WTC11 (cell line): ENCODE results near the gene TAF1B. TPM values are rescaled to one million over a fixed set of nuclear protein-coding genes. Genes with fewer than 3 reads are reported as not detected.

Source experiments
- ATAC-seq: fragments of 200-7000 bp; cut with Tn5 transposase; 2 replicates; pipeline ENCODE4 v1.10.0; 2021; ENCODE audit warnings: mild to moderate bottlenecking, moderate library complexity
- CTCF ChIA-PET: fragments of 300-600 bp; sonication (Branson Sonifier 250); formaldehyde crosslinking; loops from one replicate; lab custom pipeline; 2021; ENCODE audit warnings: antibody characterized with exemption; lab: Charles Lee
- POLR2A ChIA-PET: fragments of 350-600 bp; sonication (Branson Sonifier 250); formaldehyde crosslinking; loops from one replicate; lab custom pipeline; 2021; ENCODE audit warnings: antibody characterized with exemption; lab: Charles Lee
- DNase-seq: peaks from one replicate; pipeline ENCODE4 v3.0.0; 2021; ENCODE audit warnings: low spot score
- H3K27ac Mint-ChIP-seq: 2 replicates; pipeline ENCODE4 v1.8.0; 2021; ENCODE audit warnings: mixed read lengths
- H3K27me3 Mint-ChIP-seq: 2 replicates; pipeline ENCODE4 v1.8.0; 2021; ENCODE audit warnings: low read depth, mild to moderate bottlenecking, moderate library complexity, mixed read lengths
- H3K36me3 Mint-ChIP-seq: 2 replicates; pipeline ENCODE4 v1.8.0; 2021; ENCODE audit warnings: mixed read lengths
- H3K4me1 Mint-ChIP-seq: 2 replicates; pipeline ENCODE4 v1.8.0; 2022; ENCODE audit warnings: mixed read lengths
- H3K4me3 Mint-ChIP-seq: 2 replicates; pipeline ENCODE4 v1.8.0; 2021; ENCODE audit warnings: mild to moderate bottlenecking, moderate library complexity, mixed read lengths
- H3K9me3 Mint-ChIP-seq: 2 replicates; pipeline ENCODE4 v1.8.0; 2021; ENCODE audit warnings: mixed read lengths
- ATF3 ChIP-seq: sonication (generic); formaldehyde crosslinking; conservative IDR thresholded peaks from 2 replicates; pipeline ENCODE4 v1.8.1; 2022; ENCODE audit warnings: mild to moderate bottlenecking, missing genetic modification reagents
- CBFB ChIP-seq: sonication (generic); formaldehyde crosslinking; IDR thresholded peaks from 2 replicates; pipeline ENCODE4 v1.8.1; 2022; ENCODE audit warnings: mild to moderate bottlenecking, low read depth, missing genetic modification reagents
- CREB1 ChIP-seq: sonication (generic); formaldehyde crosslinking; IDR thresholded peaks from 2 replicates; pipeline ENCODE4 v1.8.0; 2023; ENCODE audit warnings: mild to moderate bottlenecking, missing genetic modification reagents
- E2F4 ChIP-seq: sonication (generic); formaldehyde crosslinking; IDR thresholded peaks from 2 replicates; pipeline ENCODE4 v1.8.1; 2022; ENCODE audit warnings: low read depth, mild to moderate bottlenecking, moderate library complexity, missing genetic modification reagents, borderline replicate concordance
- ESRRA ChIP-seq: sonication (generic); formaldehyde crosslinking; IDR thresholded peaks from 2 replicates; pipeline ENCODE4 v1.8.1; 2022; ENCODE audit warnings: mild to moderate bottlenecking, missing genetic modification reagents, borderline replicate concordance
- FOXP1 ChIP-seq: sonication (generic); formaldehyde crosslinking; IDR thresholded peaks from 2 replicates; pipeline ENCODE4 v1.8.0; 2022; ENCODE audit warnings: missing genetic modification reagents, mild to moderate bottlenecking, moderate library complexity, borderline replicate concordance
- NFATC4 ChIP-seq: fragments of 250-450 bp; sonication (Bioruptor Pico); IDR thresholded peaks from 2 replicates; pipeline ENCODE4 v1.9.0; 2021; ENCODE audit warnings: mild to moderate bottlenecking
- NR1H2 ChIP-seq: sonication (generic); formaldehyde crosslinking; IDR thresholded peaks from 2 replicates; pipeline ENCODE4 v1.9.0; 2021; ENCODE audit warnings: mild to moderate bottlenecking, moderate library complexity, missing genetic modification reagents
- PRRX2 ChIP-seq: fragments of 250-450 bp; sonication (Bioruptor Pico); IDR thresholded peaks from 2 replicates; pipeline ENCODE4 v1.8.0; 2021; ENCODE audit warnings: mild to moderate bottlenecking
- RORB ChIP-seq: fragments of 250-450 bp; sonication (Bioruptor Pico); IDR thresholded peaks from 2 replicates; pipeline ENCODE4 v1.9.0; 2021; ENCODE audit warnings: mild to moderate bottlenecking
- SOX15 ChIP-seq: fragments of 250-450 bp; sonication (Bioruptor Pico); IDR thresholded peaks from 2 replicates; pipeline ENCODE4 v1.9.0; 2021; ENCODE audit warnings: mild to moderate bottlenecking
- TEAD4 ChIP-seq: sonication (generic); formaldehyde crosslinking; IDR thresholded peaks from 2 replicates; pipeline ENCODE4 v1.8.0; 2022; ENCODE audit warnings: mild to moderate bottlenecking, missing genetic modification reagents
- ZBTB43 ChIP-seq: sonication (generic); formaldehyde crosslinking; IDR thresholded peaks from 2 replicates; pipeline ENCODE4 v1.8.1; 2023; ENCODE audit warnings: mild to moderate bottlenecking, missing genetic modification reagents
- ZNF138 ChIP-seq: sonication (generic); formaldehyde crosslinking; conservative IDR thresholded peaks from 2 replicates; pipeline ENCODE4 v1.8.1; 2022; ENCODE audit warnings: mild to moderate bottlenecking, moderate library complexity, missing genetic modification reagents
- ZNF416 ChIP-seq: fragments of 250-450 bp; sonication (Bioruptor Pico); IDR thresholded peaks from 2 replicates; pipeline ENCODE4 v1.9.0; 2021; ENCODE audit warnings: mild to moderate bottlenecking, inconsistent platforms
- ZNF423 ChIP-seq: fragments of 250-450 bp; sonication (Bioruptor Pico); IDR thresholded peaks from 2 replicates; pipeline ENCODE4 v2.1.2; 2022; ENCODE audit warnings: mild to moderate bottlenecking, moderate library complexity
- ZNF512 ChIP-seq: sonication (generic); formaldehyde crosslinking; IDR thresholded peaks from 2 replicates; pipeline ENCODE4 v1.8.1; 2022; ENCODE audit warnings: missing genetic modification reagents, borderline replicate concordance
- total RNA-seq: library from RNA; stranded (reverse); gene quantifications from 3 replicates; pipeline ENCODE4 v1.2.3, GENCODE V29; 2021
- TF ChIP-seq, protein P1 (sequence below): sonication (generic); formaldehyde crosslinking; IDR thresholded peaks from 2 replicates; pipeline ENCODE4 v1.8.0; 2022; ENCODE audit warnings: missing genetic modification reagents
- TF ChIP-seq, protein P2 (sequence below): sonication (generic); formaldehyde crosslinking; IDR thresholded peaks from 2 replicates; pipeline ENCODE4 v1.8.1; 2023; ENCODE audit warnings: mild to moderate bottlenecking, missing genetic modification reagents, borderline replicate concordance

The TAF1B gene
- total RNA-seq, 1 experiment from 2014 or later: 28.8 TPM

- TF ChIP-seq NFATC4 (CRISPR knock-in tag) (no peak), RORB (CRISPR knock-in tag) (no peak), ZBTB43 (no peak)
- TF ChIP-seq, all 79 proteins: peak for 0
- DNase-seq (no peak), ATAC-seq (no peak)
- no peak overlapping the region for H3K27ac Mint-ChIP-seq
- no peaks in the 10 kb centered on the region for H3K4me1 Mint-ChIP-seq
- ChIA-PET CTCF (no interaction called here), POLR2A (no interaction called here)
- H3K27me3 Mint-ChIP-seq: no peaks in the 10 kb centered on the region
- H3K4me3 Mint-ChIP-seq: no peak overlapping the region
- no peaks in the 10 kb centered on the region for H3K36me3 Mint-ChIP-seq
- H3K9me3 Mint-ChIP-seq: peaks cover 5% of the 10 kb centered on the region; the same call in 1 of the 2 replicates
Measured at GRCh38 chr2:9980520-9980919, 137.2 kb downstream of the TAF1B start.

GRCh38 chr2:9981655-9982054, 138.4 kb downstream of the TAF1B start:
- Mint-ChIP-seq H3K36me3 (no peaks in the 10 kb centered on the region), H3K4me3 (no peak overlapping the region), H3K27me3 (no peaks in the 10 kb centered on the region), H3K4me1 (no peaks in the 10 kb centered on the region), H3K27ac (no peak overlapping the region), H3K9me3 (peaks cover 5% of the 10 kb centered on the region; the same call in 1 of the 2 replicates)
- TF ChIP-seq CREB1 (no peak), NFATC4 (CRISPR knock-in tag) (no peak), ZBTB43 (no peak), PRRX2 (no peak), TEAD4 (CRISPR knock-in tag) (no peak), FOXP1 (CRISPR knock-in tag) (no peak), ATF3 (CRISPR knock-in tag) (no peak)
- TF ChIP-seq, protein P1, sequence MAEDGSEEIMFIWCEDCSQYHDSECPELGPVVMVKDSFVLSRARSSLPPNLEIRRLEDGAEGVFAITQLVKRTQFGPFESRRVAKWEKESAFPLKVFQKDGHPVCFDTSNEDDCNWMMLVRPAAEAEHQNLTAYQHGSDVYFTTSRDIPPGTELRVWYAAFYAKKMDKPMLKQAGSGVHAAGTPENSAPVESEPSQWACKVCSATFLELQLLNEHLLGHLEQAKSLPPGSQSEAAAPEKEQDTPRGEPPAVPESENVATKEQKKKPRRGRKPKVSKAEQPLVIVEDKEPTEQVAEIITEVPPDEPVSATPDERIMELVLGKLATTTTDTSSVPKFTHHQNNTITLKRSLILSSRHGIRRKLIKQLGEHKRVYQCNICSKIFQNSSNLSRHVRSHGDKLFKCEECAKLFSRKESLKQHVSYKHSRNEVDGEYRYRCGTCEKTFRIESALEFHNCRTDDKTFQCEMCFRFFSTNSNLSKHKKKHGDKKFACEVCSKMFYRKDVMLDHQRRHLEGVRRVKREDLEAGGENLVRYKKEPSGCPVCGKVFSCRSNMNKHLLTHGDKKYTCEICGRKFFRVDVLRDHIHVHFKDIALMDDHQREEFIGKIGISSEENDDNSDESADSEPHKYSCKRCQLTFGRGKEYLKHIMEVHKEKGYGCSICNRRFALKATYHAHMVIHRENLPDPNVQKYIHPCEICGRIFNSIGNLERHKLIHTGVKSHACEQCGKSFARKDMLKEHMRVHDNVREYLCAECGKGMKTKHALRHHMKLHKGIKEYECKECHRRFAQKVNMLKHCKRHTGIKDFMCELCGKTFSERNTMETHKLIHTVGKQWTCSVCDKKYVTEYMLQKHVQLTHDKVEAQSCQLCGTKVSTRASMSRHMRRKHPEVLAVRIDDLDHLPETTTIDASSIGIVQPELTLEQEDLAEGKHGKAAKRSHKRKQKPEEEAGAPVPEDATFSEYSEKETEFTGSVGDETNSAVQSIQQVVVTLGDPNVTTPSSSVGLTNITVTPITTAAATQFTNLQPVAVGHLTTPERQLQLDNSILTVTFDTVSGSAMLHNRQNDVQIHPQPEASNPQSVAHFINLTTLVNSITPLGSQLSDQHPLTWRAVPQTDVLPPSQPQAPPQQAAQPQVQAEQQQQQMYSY (CRISPR knock-in tag): no peak
- ChIA-PET CTCF (interaction anchor here (0.6 kb wide), 1 partner anchor 144 kb away, joined by 3 read pairs; no protein-coding TSS in a partner anchor), POLR2A (no interaction called here)
- DNase-seq: no peak
- ATAC-seq: no peak

- DNase-seq (no peak), ATAC-seq (no peak)
- Mint-ChIP-seq H3K9me3 (peaks cover 5% of the 10 kb centered on the region; the same call in 1 of the 2 replicates), H3K4me1 (no peaks in the 10 kb centered on the region), H3K27ac (no peak overlapping the region), H3K4me3 (no peak overlapping the region), H3K27me3 (no peaks in the 10 kb centered on the region), H3K36me3 (no peaks in the 10 kb centered on the region)
- POLR2A ChIA-PET: no interaction called here
- CTCF ChIA-PET: interaction anchor here (2.8 to 4.3 kb wide), 2 partner anchors 12 to 53 kb away, joined by 23 to 50 read pairs; no protein-coding TSS in a partner anchor
- TF ChIP-seq ZNF512 (CRISPR knock-in tag): no peak
- no peak for TF ChIP-seq ZNF416 (CRISPR knock-in tag)
- no peak for TF ChIP-seq ZNF138 (CRISPR knock-in tag)
- no peak for TF ChIP-seq ESRRA (CRISPR knock-in tag)
- TF ChIP-seq, protein P2, sequence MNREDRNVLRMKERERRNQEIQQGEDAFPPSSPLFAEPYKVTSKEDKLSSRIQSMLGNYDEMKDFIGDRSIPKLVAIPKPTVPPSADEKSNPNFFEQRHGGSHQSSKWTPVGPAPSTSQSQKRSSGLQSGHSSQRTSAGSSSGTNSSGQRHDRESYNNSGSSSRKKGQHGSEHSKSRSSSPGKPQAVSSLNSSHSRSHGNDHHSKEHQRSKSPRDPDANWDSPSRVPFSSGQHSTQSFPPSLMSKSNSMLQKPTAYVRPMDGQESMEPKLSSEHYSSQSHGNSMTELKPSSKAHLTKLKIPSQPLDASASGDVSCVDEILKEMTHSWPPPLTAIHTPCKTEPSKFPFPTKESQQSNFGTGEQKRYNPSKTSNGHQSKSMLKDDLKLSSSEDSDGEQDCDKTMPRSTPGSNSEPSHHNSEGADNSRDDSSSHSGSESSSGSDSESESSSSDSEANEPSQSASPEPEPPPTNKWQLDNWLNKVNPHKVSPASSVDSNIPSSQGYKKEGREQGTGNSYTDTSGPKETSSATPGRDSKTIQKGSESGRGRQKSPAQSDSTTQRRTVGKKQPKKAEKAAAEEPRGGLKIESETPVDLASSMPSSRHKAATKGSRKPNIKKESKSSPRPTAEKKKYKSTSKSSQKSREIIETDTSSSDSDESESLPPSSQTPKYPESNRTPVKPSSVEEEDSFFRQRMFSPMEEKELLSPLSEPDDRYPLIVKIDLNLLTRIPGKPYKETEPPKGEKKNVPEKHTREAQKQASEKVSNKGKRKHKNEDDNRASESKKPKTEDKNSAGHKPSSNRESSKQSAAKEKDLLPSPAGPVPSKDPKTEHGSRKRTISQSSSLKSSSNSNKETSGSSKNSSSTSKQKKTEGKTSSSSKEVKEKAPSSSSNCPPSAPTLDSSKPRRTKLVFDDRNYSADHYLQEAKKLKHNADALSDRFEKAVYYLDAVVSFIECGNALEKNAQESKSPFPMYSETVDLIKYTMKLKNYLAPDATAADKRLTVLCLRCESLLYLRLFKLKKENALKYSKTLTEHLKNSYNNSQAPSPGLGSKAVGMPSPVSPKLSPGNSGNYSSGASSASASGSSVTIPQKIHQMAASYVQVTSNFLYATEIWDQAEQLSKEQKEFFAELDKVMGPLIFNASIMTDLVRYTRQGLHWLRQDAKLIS (CRISPR knock-in tag): no peak
- TF ChIP-seq ZNF423 (CRISPR knock-in tag): no peak
- TF ChIP-seq ATF3 (CRISPR knock-in tag): no peak
- TF ChIP-seq CBFB (CRISPR knock-in tag): no peak
- no peak for TF ChIP-seq NR1H2
- no peak for TF ChIP-seq E2F4 (CRISPR knock-in tag)
- TF ChIP-seq SOX15 (CRISPR knock-in tag): no peak
Measured at GRCh38 chr2:9982248-9982647, 139.0 kb downstream of the TAF1B start.
